Breast epithelium (tissue), 4 donors: Measurements from ENCODE around the gene KIDINS220. TPM values are rescaled to one million over a fixed set of nuclear protein-coding genes. Genes with fewer than 3 reads are reported as not detected.

Experiments used
- DNase-seq, 2 donors: peaks; one replicate each; pipeline ENCODE4 v3.0.0-alpha.2; 2019; ENCODE audit warnings: low spot score in 2 of 2
- H3K27ac ChIP-seq, 2 donors: fragments of 200-600 bp; sonication (generic) in 1 of 2; one replicate each; pipeline ENCODE4 v1.5.1; 2016 to 2019; ENCODE audit warnings: mild to moderate bottlenecking in 1 of 2
- H3K27me3 ChIP-seq, 2 donors: fragments of 200-600 bp; sonication (generic) in 1 of 2; one replicate each; pipeline versions ENCODE4 v1.5.1 to v1.6.0; 2017 to 2019; ENCODE audit warnings: control low read depth in 1 of 2, mild to moderate bottlenecking in 1 of 2
- H3K36me3 ChIP-seq: fragments of 200-600 bp; one replicate; pipeline ENCODE4 v1.5.1; 2019
- H3K4me1 ChIP-seq, 2 donors: fragments of 200-600 bp; sonication (generic); one replicate each; pipeline ENCODE4 v1.5.1; 2016 to 2019; ENCODE audit warnings: control low read depth in 1 of 2
- H3K4me3 ChIP-seq, 3 donors: fragments of 200-600 bp; sonication (generic); 1 replicate in 2 of 3; 2 replicates in 1 of 3; pipeline ENCODE4 v1.5.1; 2016 to 2019; ENCODE audit warnings: mild to moderate bottlenecking in 3 of 3, moderate library complexity in 2 of 3
- H3K9me3 ChIP-seq, 2 donors: fragments of 200-600 bp; sonication (generic) in 1 of 2; one replicate each; pipeline ENCODE4 v1.5.1; 2016 to 2019; ENCODE audit warnings: control low read depth in 1 of 2
- CTCF ChIP-seq, 3 donors: fragments of 450-650 bp; IDR thresholded peaks; one replicate each; pipeline ENCODE4 v1.5.1; 2016 to 2017; ENCODE audit warnings: antibody characterized with exemption in 3 of 3, mild to moderate bottlenecking in 3 of 3, moderate library complexity in 3 of 3
- POLR2A ChIP-seq: fragments of 450-650 bp; IDR thresholded peaks from one replicate; pipeline ENCODE4 v1.6.1; 2016; ENCODE audit warnings: antibody characterized with exemption, mild to moderate bottlenecking, moderate library complexity
- POLR2AphosphoS5 ChIP-seq, 3 donors: sonication (generic); formaldehyde crosslinking; IDR thresholded peaks; one replicate each; pipeline ENCODE4 v1.6.1; 2017; ENCODE audit warnings: antibody characterized with exemption in 3 of 3
- intact Hi-C: fragments of 100-400 bp; cut with DNase I; formaldehyde crosslinking; loops from one replicate; pipeline ENCODE4 v1.15.1; 2023; ENCODE audit warnings: low total_unique reads
- total RNA-seq, 3 donors: library from RNA; depleted of rRNA; stranded (reverse); fragments of >200 nt; gene quantifications; one replicate each; pipeline ENCODE4 v1.1.0, GENCODE V29; 2016

The KIDINS220 gene
- total RNA-seq, 3 donors from 2014 or later, result 73.1 to 120 (median 87.2) TPM

GRCh38 chr2:8860239-8860638, 22.8 kb upstream of the KIDINS220 start:
- Histone ChIP-seq H3K4me3 (no peak overlapping the region), H3K36me3 (no peaks in the 10 kb centered on the region)
- no peak for TF ChIP-seq POLR2A
- TF ChIP-seq POLR2AphosphoS5 (IDR thresholded peaks at IDR 0.05), result no peak
- no peak for TF ChIP-seq CTCF (IDR thresholded peaks at IDR 0.05)

GRCh38 chr2:8858910-8859309, 21.5 kb upstream of the KIDINS220 start:
- no peak for TF ChIP-seq POLR2A
- no peak for TF ChIP-seq POLR2AphosphoS5 (IDR thresholded peaks at IDR 0.05)
- TF ChIP-seq CTCF (IDR thresholded peaks at IDR 0.05), result no peak
- Histone ChIP-seq H3K4me3 (no peak overlapping the region), H3K4me1 (no peaks in the 10 kb centered on the region), H3K27ac (no peak overlapping the region), H3K27me3 (no peaks in the 10 kb centered on the region), H3K36me3 (no peaks in the 10 kb centered on the region), H3K9me3 (no peaks in the 10 kb centered on the region)
- intact Hi-C loops, result no loop called here
- no peak for DNase-seq

More at GRCh38 chr2:8860239-8860638, 22.8 kb upstream of the KIDINS220 start:
- Histone ChIP-seq H3K4me1 (no peaks in the 10 kb centered on the region), H3K9me3 (no peaks in the 10 kb centered on the region), H3K27me3 (no peaks in the 10 kb centered on the region), H3K27ac (no peak overlapping the region)
- DNase-seq, result no peak
- intact Hi-C loops, result no loop called here

- no peak for TF ChIP-seq CTCF (IDR thresholded peaks at IDR 0.05)
- no peak for TF ChIP-seq POLR2A
- no peak for TF ChIP-seq POLR2AphosphoS5 (IDR thresholded peaks at IDR 0.05)
- no peaks in the 10 kb centered on the region for H3K4me1 ChIP-seq
- no peak for DNase-seq
- H3K36me3 ChIP-seq, result no peaks in the 10 kb centered on the region
- no peak overlapping the region for H3K4me3 ChIP-seq
- H3K27me3 ChIP-seq, result no peaks in the 10 kb centered on the region
- H3K27ac ChIP-seq, result no peak overlapping the region
- intact Hi-C loops, result no loop called here
- no peaks in the 10 kb centered on the region for H3K9me3 ChIP-seq
These were observed 20.9 kb upstream of the KIDINS220 start for GRCh38 chr2:8858264-8858663.

GRCh38 chr2:8857709-8858108, 20.3 kb upstream of the KIDINS220 start:
- no peak overlapping the region for H3K27ac ChIP-seq
- DNase-seq, result no peak
- intact Hi-C loops, result no loop called here

GRCh38 chr2:8856176-8856575, 18.8 kb upstream of the KIDINS220 start:
- Histone ChIP-seq H3K27ac (no peak overlapping the region), H3K4me3 (no peak overlapping the region), H3K36me3 (no peaks in the 10 kb centered on the region), H3K4me1 (no peaks in the 10 kb centered on the region), H3K9me3 (no peaks in the 10 kb centered on the region), H3K27me3 (no peaks in the 10 kb centered on the region)
- intact Hi-C loops, result no loop called here
- DNase-seq, result no peak
- no peak for TF ChIP-seq POLR2AphosphoS5 (IDR thresholded peaks at IDR 0.05)
- no peak for TF ChIP-seq CTCF (IDR thresholded peaks at IDR 0.05)
- TF ChIP-seq POLR2A, result no peak

More at GRCh38 chr2:8857709-8858108, 20.3 kb upstream of the KIDINS220 start:
- H3K4me1 ChIP-seq, result no peaks in the 10 kb centered on the region
- no peaks in the 10 kb centered on the region for H3K36me3 ChIP-seq
- H3K9me3 ChIP-seq, result no peaks in the 10 kb centered on the region
- no peaks in the 10 kb centered on the region for H3K27me3 ChIP-seq
- TF ChIP-seq POLR2AphosphoS5 (IDR thresholded peaks at IDR 0.05), result no peak
- TF ChIP-seq CTCF (IDR thresholded peaks at IDR 0.05), result no peak
- no peak for TF ChIP-seq POLR2A
- H3K4me3 ChIP-seq, result no peak overlapping the region
